ENCODE measurements around the gene DFFB.

DNA sequence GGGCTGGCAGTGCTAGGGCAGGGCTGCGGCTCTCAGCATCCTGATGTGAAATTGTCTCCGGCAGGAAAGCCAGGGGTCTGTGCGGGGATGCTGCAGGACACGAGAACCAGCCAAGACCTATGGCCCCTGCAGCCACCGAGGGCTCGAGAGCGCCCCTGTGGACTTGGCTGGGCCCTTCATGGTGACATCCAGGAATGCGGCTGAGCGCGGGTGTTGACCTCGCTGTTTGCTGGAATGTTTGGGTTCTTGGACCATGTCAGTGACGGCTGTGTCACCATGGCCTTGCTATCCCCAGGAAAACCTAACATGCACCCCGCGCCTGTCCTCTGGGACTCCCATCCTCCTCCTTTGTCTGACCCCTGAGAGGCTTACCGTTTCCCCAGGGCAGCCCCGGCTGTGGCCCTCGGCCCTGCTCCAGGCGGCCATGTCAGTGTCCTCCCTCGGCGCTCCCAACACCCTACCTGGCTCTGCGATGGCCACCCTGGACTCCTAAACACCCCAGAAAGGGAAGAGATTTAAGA lies 57.1 kb downstream of the DFFB start:
- TF ChIP-seq, protein P1, sequence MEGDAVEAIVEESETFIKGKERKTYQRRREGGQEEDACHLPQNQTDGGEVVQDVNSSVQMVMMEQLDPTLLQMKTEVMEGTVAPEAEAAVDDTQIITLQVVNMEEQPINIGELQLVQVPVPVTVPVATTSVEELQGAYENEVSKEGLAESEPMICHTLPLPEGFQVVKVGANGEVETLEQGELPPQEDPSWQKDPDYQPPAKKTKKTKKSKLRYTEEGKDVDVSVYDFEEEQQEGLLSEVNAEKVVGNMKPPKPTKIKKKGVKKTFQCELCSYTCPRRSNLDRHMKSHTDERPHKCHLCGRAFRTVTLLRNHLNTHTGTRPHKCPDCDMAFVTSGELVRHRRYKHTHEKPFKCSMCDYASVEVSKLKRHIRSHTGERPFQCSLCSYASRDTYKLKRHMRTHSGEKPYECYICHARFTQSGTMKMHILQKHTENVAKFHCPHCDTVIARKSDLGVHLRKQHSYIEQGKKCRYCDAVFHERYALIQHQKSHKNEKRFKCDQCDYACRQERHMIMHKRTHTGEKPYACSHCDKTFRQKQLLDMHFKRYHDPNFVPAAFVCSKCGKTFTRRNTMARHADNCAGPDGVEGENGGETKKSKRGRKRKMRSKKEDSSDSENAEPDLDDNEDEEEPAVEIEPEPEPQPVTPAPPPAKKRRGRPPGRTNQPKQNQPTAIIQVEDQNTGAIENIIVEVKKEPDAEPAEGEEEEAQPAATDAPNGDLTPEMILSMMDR (IDR thresholded peaks at IDR 0.05) = no peak
- no peak for TF ChIP-seq POLR2A (IDR thresholded peaks at IDR 0.05)
